ENCODE results near the gene TMEM266.

TMEM266 gene

GRCh38 chr15:76196269-76197231, 136.8 kb downstream of the TMEM266 start:
- Mint-ChIP-seq H3K27ac (peak overlapping the region in 2 of 3 experiments; percentile 22 to 74), H3K4me1 (peaks cover 13% of the 10 kb centered on the region), H3K36me3 (ENCODE audit: low read depth) (peaks cover 15% of the 10 kb centered on the region), H3K9me3 (no peaks in the 10 kb centered on the region), H3K27me3 (ENCODE audit: low read depth) (peaks cover 76% of the 10 kb centered on the region), H3K4me3 (peak overlapping the region in 1 of 3 experiments; percentile 34)
- no peak for TF ChIP-seq CTCF (IDR thresholded peaks at IDR 0.05; ENCODE audit: unreplicated experiment in 3 of 3)

- no peak for TF ChIP-seq CTCF (IDR thresholded peaks at IDR 0.05; ENCODE audit: unreplicated experiment in 3 of 3)
- H3K4me1 Mint-ChIP-seq = peaks cover 13% of the 10 kb centered on the region
- peaks cover 11% of the 10 kb centered on the region for H3K36me3 Mint-ChIP-seq (ENCODE audit: low read depth)
- H3K4me3 Mint-ChIP-seq = no peak overlapping the region
- peaks cover 71% of the 10 kb centered on the region for H3K27me3 Mint-ChIP-seq (ENCODE audit: low read depth)
- no peaks in the 10 kb centered on the region for H3K9me3 Mint-ChIP-seq
- no peak overlapping the region for H3K27ac Mint-ChIP-seq
Measured at GRCh38 chr15:76197703-76198455, 138.1 kb downstream of the TMEM266 start.

- Mint-ChIP-seq H3K36me3 (ENCODE audit: low read depth) (peaks cover 11% of the 10 kb centered on the region), H3K27ac (no peak overlapping the region), H3K27me3 (ENCODE audit: low read depth) (peaks cover 68% of the 10 kb centered on the region), H3K4me1 (peaks cover 13% of the 10 kb centered on the region), H3K9me3 (no peaks in the 10 kb centered on the region), H3K4me3 (no peak overlapping the region)
- no peak for TF ChIP-seq CTCF (IDR thresholded peaks at IDR 0.05; ENCODE audit: unreplicated experiment in 3 of 3)
Measured at GRCh38 chr15:76198456-76199105, 138.8 kb downstream of the TMEM266 start.

GRCh38 chr15:76199106-76200082, 139.6 kb downstream of the TMEM266 start:
- TF ChIP-seq CTCF (IDR thresholded peaks at IDR 0.05; ENCODE audit: unreplicated experiment in 3 of 3) = no peak

GRCh38 chr15:76200083-76200465, 140.3 kb downstream of the TMEM266 start:
- Mint-ChIP-seq H3K27me3 (ENCODE audit: low read depth) (peaks cover 54% of the 10 kb centered on the region), H3K4me1 (peaks cover 13% of the 10 kb centered on the region)

More at GRCh38 chr15:76199106-76200082, 139.6 kb downstream of the TMEM266 start:
- H3K4me3 Mint-ChIP-seq = no peak overlapping the region
- peaks cover 11% of the 10 kb centered on the region for H3K36me3 Mint-ChIP-seq (ENCODE audit: low read depth)
- no peak overlapping the region for H3K27ac Mint-ChIP-seq
- no peaks in the 10 kb centered on the region for H3K9me3 Mint-ChIP-seq
- H3K4me1 Mint-ChIP-seq = peaks cover 13% of the 10 kb centered on the region
- H3K27me3 Mint-ChIP-seq (ENCODE audit: low read depth) = peaks cover 61% of the 10 kb centered on the region

More at GRCh38 chr15:76200083-76200465, 140.3 kb downstream of the TMEM266 start:
- Mint-ChIP-seq H3K36me3 (ENCODE audit: low read depth) (peaks cover 12% of the 10 kb centered on the region), H3K27ac (no peak overlapping the region), H3K9me3 (no peaks in the 10 kb centered on the region), H3K4me3 (no peak overlapping the region)
- no peak for TF ChIP-seq CTCF (IDR thresholded peaks at IDR 0.05; ENCODE audit: unreplicated experiment in 3 of 3)

Data from nephron (organoid).